ENCODE data around the gene PDE5A.

PDE5A gene

DNA sequence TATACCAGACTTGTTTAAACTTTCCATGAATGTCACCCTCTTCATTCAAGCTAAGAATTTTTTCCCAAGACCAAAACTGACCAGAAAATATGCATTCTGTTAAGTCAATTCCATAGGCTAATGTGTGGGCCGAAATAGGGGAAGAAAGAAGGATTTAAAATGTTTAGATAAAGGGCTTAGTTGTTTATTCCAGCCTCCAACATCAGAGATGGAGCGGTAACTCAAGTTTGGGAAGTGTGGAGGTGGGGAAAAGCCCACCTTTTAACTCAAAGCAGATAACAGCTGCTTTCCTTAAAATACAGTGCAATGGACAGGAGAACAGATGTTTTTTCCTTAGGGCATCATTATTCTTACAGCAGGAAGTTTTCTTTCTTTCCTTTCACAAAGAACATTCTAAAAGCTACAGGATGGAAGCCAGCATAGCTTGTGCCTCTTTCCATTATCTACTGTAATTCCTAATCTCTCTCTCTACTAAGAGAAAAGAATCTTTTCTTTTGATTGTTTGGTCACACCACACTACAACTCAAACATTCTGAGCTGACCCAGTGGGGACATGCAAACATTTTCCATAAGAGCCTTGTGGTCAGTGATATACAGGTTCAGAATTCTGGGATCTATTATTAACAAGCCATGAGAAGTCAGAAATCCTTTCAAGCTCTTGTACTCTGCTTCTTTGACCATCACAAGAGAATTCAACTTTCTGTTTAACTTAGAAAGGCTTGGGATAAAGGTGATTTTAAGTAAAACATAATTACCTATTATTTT is 101.6 kb downstream of the PDE5A start:
- H3K27ac Mint-ChIP-seq: no peak overlapping the region
- peaks cover 19% of the 10 kb centered on the region for H3K36me3 Mint-ChIP-seq
- H3K4me3 Mint-ChIP-seq: no peak overlapping the region
- H3K9me3 Mint-ChIP-seq (ENCODE audit: low read depth): no peaks in the 10 kb centered on the region
- H3K27me3 Mint-ChIP-seq: no peaks in the 10 kb centered on the region
- H3K4me1 Mint-ChIP-seq (ENCODE audit: low read depth): no peaks in the 10 kb centered on the region

DNA sequence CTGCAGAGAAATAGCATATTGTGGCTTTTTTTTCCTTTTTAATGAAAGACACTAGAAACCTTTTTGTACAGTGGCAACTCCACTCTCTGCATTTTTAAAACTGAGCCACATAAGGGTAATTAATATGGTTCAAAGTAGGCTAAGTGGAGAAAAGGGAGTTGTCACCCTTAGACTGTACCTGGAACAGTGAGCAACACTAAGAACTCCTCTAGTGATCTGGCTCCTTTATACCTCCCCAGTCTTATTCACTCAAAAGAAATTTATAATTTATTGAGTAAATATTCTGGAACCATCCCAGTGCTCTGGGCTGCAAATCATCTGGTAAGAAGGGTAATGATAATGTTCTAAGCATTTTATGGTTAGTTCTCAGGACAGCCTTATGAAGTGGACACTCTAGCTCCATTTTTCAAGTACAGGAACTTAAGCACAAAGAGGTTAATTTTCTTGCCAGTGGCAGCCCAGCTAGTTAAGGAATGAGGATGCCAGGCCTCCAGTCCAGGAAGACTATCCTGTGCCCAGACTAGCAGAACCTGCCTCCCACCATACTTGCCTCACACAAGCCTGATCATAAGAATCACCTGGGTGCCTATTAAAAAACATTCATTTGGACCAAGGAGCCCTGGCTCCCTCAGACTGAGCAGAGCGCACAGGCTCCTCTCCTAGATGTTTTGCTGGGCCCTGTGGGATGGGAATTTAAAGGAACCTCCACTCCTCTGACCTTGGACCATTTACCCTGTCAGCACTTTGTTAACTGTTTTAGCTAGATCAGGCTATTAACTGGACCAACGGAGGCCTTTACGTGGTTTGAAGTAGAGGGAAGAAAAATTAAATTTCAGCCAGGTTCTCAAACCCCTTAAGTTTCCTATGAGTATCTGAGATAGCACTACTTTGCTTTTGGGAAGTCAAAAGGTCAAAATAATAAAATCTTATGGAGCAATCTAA is 102.6 kb downstream of the PDE5A start:
- H3K4me3 Mint-ChIP-seq: no peak overlapping the region
- H3K9me3 Mint-ChIP-seq (ENCODE audit: low read depth): no peaks in the 10 kb centered on the region
- peaks cover 16% of the 10 kb centered on the region for H3K36me3 Mint-ChIP-seq
- H3K27ac Mint-ChIP-seq: no peak overlapping the region
- H3K27me3 Mint-ChIP-seq: no peaks in the 10 kb centered on the region
- H3K4me1 Mint-ChIP-seq (ENCODE audit: low read depth): no peaks in the 10 kb centered on the region

DNA sequence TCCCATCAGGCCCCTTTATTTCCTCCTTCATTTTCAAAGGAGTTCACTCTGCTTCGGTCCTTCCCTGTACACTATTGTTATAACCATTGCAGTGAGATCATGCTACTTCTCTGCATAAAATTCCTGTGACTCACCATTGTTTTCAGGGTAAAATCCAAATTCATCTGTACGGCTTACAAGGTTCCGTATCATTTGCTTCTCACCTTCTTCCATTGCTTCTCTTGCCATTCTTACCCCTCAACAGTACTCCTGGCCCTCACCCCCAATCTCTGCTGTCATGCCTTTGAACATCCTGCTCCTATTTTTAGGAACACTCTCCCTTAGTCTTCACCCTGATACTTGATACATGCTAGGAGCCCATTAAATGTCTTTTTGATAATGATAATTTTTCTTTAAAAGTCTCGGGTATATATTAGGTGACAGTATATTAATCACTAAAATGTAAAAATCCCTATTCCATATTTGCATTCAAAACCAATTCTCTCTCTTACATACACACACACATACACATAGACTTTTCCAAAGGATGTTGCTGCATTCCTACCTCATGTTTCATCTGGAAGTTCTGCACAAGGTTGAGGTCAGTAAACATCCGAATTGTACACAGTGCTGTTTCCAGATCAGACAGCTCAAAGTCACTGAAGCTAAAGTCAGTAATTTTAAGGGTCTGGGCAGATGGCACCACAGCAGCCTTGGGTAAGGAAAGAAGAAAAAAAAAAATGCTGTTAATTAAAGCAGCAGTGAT is 103.4 kb downstream of the PDE5A start:
- no peaks in the 10 kb centered on the region for H3K9me3 Mint-ChIP-seq (ENCODE audit: low read depth)
- H3K27me3 Mint-ChIP-seq: no peaks in the 10 kb centered on the region
- H3K4me3 Mint-ChIP-seq: no peak overlapping the region
- no peaks in the 10 kb centered on the region for H3K4me1 Mint-ChIP-seq (ENCODE audit: low read depth)
- peak overlapping the region; percentile 13 for H3K27ac Mint-ChIP-seq
- H3K36me3 Mint-ChIP-seq: peaks cover 19% of the 10 kb centered on the region

DNA sequence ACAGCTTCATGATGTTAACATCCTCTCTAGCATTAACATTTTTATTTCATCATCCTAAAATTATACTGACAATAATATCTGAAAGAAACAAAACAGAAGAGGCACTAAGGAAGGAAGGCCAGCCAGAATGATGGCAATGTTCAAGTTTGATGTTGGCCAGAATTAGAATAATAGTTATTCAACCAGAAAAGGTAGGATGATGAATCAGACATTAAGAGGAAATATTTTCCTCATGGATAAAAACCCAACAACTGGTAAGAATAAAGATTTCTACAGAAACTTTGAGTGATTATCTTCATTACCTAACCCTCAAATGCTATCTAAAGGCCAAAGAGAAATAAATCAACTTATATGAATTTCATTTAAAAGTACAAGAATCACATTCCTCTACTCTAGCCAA is 105.2 kb downstream of the PDE5A start:
- no peaks in the 10 kb centered on the region for H3K9me3 Mint-ChIP-seq (ENCODE audit: low read depth)
- H3K4me1 Mint-ChIP-seq (ENCODE audit: low read depth): no peaks in the 10 kb centered on the region
- H3K36me3 Mint-ChIP-seq: peaks cover 12% of the 10 kb centered on the region
- H3K27ac Mint-ChIP-seq: no peak overlapping the region
- no peak overlapping the region for H3K4me3 Mint-ChIP-seq
- H3K27me3 Mint-ChIP-seq: no peaks in the 10 kb centered on the region

DNA sequence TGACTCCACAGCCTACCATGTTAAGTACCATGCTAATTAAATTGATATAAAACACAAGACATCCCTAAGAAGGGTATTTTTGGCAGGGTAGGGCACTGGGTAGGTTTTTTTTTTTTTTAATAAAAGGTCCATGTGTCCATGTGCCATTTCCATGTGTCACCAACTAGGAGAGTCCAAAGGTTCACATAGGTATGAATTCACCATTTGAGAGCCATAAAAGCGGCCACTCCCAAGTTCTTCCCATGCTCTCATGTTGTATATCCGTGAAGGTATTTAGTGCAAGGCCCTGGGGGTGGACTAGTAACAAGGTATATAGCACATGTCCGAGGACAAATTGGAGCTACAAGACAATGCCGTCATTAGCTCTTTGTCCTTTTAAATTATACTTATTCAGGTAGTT is 107.3 kb downstream of the PDE5A start:
- H3K27ac Mint-ChIP-seq: no peak overlapping the region
- no peaks in the 10 kb centered on the region for H3K9me3 Mint-ChIP-seq (ENCODE audit: low read depth)
- H3K4me3 Mint-ChIP-seq: no peak overlapping the region
- no peaks in the 10 kb centered on the region for H3K27me3 Mint-ChIP-seq
- peaks cover 12% of the 10 kb centered on the region for H3K36me3 Mint-ChIP-seq
- no peaks in the 10 kb centered on the region for H3K4me1 Mint-ChIP-seq (ENCODE audit: low read depth)

DNA sequence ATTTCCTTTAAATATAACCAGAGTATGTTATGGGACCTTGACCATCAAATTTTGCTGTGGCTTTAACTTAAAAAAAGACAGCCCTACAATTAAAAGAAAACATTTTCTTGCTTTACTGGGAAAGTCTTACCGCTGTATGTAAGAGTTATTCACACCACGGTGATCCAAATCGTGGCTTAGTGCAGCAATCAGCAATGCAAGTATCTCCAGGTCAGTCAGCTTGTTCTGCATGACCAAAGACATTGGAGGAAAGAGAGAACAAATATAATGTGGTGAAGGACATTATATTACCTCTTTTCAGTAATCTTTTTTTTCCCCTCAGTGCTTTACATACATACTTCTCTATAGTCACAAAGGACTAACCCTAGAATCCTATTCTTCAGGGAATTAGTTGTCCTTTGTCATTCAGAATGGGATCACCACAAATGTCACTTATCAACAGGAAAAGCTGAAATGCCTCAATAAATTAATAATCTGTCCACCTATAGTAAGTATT is 109.6 kb downstream of the PDE5A start:
- H3K36me3 Mint-ChIP-seq: peaks cover 12% of the 10 kb centered on the region
- H3K4me1 Mint-ChIP-seq (ENCODE audit: low read depth): no peaks in the 10 kb centered on the region
- H3K27ac Mint-ChIP-seq: no peak overlapping the region
- no peak overlapping the region for H3K4me3 Mint-ChIP-seq
- no peaks in the 10 kb centered on the region for H3K9me3 Mint-ChIP-seq (ENCODE audit: low read depth)
- H3K27me3 Mint-ChIP-seq: no peaks in the 10 kb centered on the region

DNA sequence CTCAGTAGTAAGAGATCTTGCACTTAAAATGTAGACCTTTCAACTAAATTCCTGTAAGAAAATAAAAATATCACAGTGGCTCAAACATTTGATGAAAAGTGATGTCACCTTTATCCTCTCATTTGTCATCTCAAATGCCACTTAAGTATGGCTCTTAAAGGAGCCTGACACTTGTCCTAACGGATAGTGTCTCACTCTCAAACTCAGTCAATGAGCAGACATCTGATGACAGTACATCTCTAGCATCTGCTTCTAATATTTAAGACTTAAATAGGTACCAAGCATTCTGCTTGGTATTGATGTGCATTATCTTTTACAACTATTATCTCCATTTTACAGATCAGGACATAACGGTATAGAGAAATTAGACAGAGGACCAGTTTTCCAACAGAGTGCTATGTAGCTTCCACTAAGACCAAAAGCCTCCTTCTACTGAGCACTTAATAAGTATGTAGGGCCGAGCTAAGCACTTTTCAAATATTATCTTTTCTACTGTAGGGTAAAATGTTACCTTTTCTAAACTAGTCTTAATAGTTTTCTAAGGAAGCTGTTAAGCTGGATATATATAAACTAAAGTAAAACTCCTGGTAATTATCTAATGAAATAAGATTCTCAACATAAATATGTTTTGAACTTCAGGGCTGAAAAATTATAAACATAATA is 110.2 kb downstream of the PDE5A start:
- Mint-ChIP-seq H3K36me3 (peaks cover 12% of the 10 kb centered on the region), H3K27ac (no peak overlapping the region), H3K27me3 (no peaks in the 10 kb centered on the region), H3K4me1 (ENCODE audit: low read depth) (no peaks in the 10 kb centered on the region), H3K9me3 (ENCODE audit: low read depth) (no peaks in the 10 kb centered on the region), H3K4me3 (no peak overlapping the region)

DNA sequence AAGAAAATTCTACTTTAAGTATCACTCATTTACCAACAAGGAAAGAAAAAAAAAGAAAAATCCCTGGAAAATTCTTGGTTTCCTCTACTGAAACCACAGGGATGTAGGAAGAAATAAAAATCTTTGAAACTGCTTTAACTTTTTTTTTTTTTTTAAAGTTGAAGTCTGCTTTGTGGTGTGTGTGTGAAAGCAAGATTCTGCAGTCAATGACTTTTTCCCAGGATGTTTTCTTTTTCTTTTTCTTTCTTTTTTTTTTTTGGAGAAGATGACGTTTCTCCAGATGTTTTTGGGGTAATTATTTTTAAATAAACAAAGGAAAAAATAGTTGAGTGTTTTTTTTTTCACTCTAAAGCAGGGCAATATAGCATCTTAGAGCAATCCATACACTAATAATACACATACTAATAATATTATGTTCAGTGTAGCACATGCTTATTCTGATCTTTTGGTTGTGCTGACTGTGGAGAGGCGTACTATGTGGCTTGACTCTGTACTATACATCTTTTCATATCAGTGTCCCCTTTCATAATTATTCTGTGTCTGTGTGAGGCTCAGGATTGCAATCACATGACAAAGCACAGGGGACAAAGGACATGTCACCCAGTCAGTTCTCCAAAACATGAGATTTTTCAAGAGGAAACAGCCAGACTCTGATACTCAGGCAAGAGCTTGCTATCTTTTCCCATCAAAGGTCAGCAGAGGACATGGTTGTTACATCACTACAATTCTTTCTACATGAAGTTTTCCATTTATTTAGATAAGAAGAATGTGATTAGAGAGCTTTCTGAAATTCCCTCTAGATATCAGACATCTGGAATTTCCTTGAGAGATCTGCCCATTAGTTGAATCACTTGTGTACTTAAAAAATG is 111.0 kb downstream of the PDE5A start:
- H3K36me3 Mint-ChIP-seq: peaks cover 10% of the 10 kb centered on the region
- H3K27ac Mint-ChIP-seq: no peak overlapping the region
- H3K4me1 Mint-ChIP-seq (ENCODE audit: low read depth): no peaks in the 10 kb centered on the region
- H3K4me3 Mint-ChIP-seq: no peak overlapping the region
- H3K27me3 Mint-ChIP-seq: no peaks in the 10 kb centered on the region
- no peaks in the 10 kb centered on the region for H3K9me3 Mint-ChIP-seq (ENCODE audit: low read depth)

DNA sequence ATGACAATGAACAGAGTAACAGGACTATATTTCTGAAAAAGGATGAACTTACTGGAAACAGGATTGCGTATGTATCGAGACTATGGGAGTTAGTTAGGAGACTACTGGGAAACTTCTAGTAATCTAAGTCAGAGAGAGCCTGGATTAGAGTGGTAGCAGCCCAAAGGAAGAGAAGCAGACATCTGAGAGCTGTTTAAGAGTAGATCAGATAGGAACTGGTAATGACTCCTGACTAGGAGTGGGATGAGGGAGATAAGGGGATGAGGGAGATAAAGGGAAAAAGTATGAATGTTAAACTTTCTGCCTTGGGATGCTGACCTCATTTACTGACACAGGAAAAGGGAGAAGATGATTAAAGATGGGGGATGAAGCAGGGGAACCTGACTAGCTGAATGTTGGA is 116.2 kb downstream of the PDE5A start:
- H3K4me3 Mint-ChIP-seq: no peak overlapping the region
- no peaks in the 10 kb centered on the region for H3K4me1 Mint-ChIP-seq (ENCODE audit: low read depth)
- no peaks in the 10 kb centered on the region for H3K9me3 Mint-ChIP-seq (ENCODE audit: low read depth)
- no peak overlapping the region for H3K27ac Mint-ChIP-seq
- peaks cover 5% of the 10 kb centered on the region for H3K36me3 Mint-ChIP-seq
- no peaks in the 10 kb centered on the region for H3K27me3 Mint-ChIP-seq

DNA sequence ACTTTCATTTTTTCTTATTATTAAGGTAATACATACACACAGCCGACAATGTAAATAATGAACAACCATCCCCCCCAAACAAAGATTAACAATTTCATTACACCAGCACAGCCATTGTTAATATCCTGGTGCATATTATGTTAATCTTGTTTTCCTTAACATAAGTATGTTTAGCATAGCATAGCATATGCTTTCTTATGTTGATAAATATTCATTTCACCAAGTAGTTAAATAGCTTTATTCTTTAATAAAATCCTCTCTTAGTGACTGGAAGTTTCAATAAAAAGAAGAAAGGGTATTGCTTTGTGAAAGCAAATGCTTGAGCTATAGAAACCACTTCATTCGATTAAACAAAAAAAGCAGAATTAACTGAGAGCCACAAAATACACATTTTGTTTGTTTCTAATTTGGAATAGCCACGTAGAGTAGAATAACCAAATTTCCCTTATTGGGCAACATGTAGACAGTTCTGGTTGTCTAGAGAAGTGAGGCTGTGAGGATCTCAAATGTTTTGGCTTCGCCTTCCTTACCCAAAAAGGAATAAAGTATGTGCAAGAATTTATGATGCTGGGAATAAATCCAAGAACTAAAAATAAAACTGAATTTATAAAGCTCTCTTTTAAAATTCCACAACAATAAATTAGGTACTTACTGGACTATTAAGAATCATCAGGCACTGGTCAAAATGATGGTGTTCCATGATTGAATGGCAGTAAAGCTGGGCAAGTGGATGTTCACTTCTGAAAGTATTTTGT is 118.0 kb downstream of the PDE5A start:
- Mint-ChIP-seq H3K36me3 (peaks cover 7% of the 10 kb centered on the region), H3K27ac (no peak overlapping the region), H3K9me3 (ENCODE audit: low read depth) (no peaks in the 10 kb centered on the region), H3K27me3 (no peaks in the 10 kb centered on the region), H3K4me1 (ENCODE audit: low read depth) (no peaks in the 10 kb centered on the region), H3K4me3 (no peak overlapping the region)

DNA sequence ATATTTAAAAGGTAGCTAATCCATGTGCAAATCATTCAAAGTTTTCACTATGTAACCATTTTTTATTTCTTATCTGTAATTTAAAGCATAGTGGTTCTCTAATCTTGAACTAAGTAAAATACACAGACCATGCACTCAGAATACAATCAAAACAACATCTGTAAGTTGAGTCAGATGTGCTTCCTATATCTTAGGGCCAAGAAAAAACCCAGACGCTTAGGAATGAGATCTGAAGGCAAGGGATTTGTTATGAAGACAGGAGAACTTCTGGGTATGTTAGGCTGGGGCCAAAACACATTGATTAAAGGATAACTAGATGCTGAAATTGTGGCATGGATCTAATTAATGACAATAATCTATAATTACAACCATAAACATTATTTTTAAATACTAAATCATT is 120.3 kb downstream of the PDE5A start:
- H3K4me1 Mint-ChIP-seq (ENCODE audit: low read depth): no peaks in the 10 kb centered on the region
- H3K27me3 Mint-ChIP-seq: no peaks in the 10 kb centered on the region
- H3K9me3 Mint-ChIP-seq (ENCODE audit: low read depth): no peaks in the 10 kb centered on the region
- no peak overlapping the region for H3K4me3 Mint-ChIP-seq
- H3K27ac Mint-ChIP-seq: no peak overlapping the region
- peaks cover 7% of the 10 kb centered on the region for H3K36me3 Mint-ChIP-seq

DNA sequence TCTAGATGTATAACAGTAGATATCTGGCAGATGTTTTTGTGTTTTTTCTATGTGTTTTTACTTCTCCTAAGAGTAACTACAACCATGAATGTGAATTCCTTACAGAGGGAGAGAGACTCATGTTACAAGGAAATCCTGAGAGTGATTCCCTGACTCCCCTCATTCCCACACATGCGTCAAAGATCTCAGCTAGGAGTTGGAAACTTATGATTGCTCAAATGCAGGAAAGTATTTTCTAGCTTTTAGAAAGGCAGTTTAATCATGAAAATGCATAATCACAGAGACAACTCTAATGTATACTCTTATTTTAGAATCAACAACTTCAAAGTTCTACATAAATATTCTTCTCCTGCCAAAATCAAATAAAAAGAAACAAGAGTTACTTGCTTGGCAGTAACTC is 121.8 kb downstream of the PDE5A start:
- Mint-ChIP-seq H3K4me3 (no peak overlapping the region), H3K4me1 (ENCODE audit: low read depth) (no peaks in the 10 kb centered on the region), H3K27ac (no peak overlapping the region), H3K36me3 (peaks cover 10% of the 10 kb centered on the region), H3K9me3 (ENCODE audit: low read depth) (no peaks in the 10 kb centered on the region), H3K27me3 (no peaks in the 10 kb centered on the region)

DNA sequence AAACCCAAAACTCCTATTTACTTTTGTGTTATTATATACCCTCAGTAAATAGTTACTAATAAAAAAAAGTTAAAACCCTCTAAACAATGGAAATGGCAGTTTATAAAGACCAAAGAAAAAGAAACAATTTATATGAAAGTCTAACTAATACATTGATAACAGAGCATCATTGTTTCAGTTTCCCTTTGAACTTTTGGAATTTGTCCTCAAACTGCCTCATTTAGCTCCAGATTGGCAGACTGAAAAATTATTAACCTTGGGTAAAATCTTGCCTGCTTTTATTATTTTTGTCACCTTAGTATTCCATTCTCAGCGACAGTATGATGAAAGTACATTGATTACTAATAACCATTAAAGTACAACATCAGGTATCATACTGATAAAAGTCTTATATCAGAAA is 124.0 kb downstream of the PDE5A start:
- peaks cover 11% of the 10 kb centered on the region for H3K36me3 Mint-ChIP-seq
- no peaks in the 10 kb centered on the region for H3K9me3 Mint-ChIP-seq (ENCODE audit: low read depth)
- no peaks in the 10 kb centered on the region for H3K4me1 Mint-ChIP-seq (ENCODE audit: low read depth)
- H3K4me3 Mint-ChIP-seq: no peak overlapping the region
- no peak overlapping the region for H3K27ac Mint-ChIP-seq
- H3K27me3 Mint-ChIP-seq: no peaks in the 10 kb centered on the region
